HepG2 (cell line): ENCODE results near the gene B4GALT7. TPM values are rescaled to one million over a fixed set of nuclear protein-coding genes. Genes with fewer than 3 reads are reported as not detected.
A peak's percentile ranks its signal among the peaks of the same experiment; 100 is the strongest.

ENCODE experiments used
- ATAC-seq: fragments of 200-7000 bp; cut with Tn5 transposase; 3 replicates; pipeline ENCODE4 v1.9.1; 2020; ENCODE audit warnings: mild to moderate bottlenecking, moderate library complexity
- BruUV-seq: library from RNA; stranded (reverse); fragments of 400-500 nt; replicated peaks from 2 replicates; lab custom pipeline; 2021; lab: Mats Ljungman, UMichigan
- CTCF ChIA-PET: fragments of 300-600 bp; formaldehyde crosslinking; extraction: SDS; loops from one replicate; lab custom pipeline; 2021; ENCODE audit warnings: low total read pairs, inconsistent platforms, low intra/inter-chr PET ratio; lab: Yijun Ruan, JAX
- POLR2A ChIA-PET: fragments of 350-600 bp; sonication (Branson Sonifier 250); formaldehyde crosslinking; loops from one replicate; lab custom pipeline; 2020; ENCODE audit warnings: antibody characterized with exemption, inconsistent platforms; lab: Yijun Ruan, JAX
- DNase-seq: peaks from one replicate; pipeline ENCODE4 v3.0.0-alpha.2; 2015; ENCODE audit warnings: low spot score
- FAIRE-seq: peaks from 3 replicates; lab custom pipeline; 2011; peaks lifted over from hg19 to GRCh38; lab: Jason Lieb, UNC
- H2AFZ ChIP-seq: one replicate; pipeline ENCODE4 v1.6.1; 2011; ENCODE audit warnings: low read length, inconsistent platforms
- H3K27ac ChIP-seq: fragments of 300-600 bp; 3 replicates; pipeline ENCODE4 v1.8.0; 2011; ENCODE audit warnings: mixed run types, mild to moderate bottlenecking, mixed read lengths, low read length, inconsistent platforms; ENCODE audit not compliant: insufficient read depth; ENCODE audit errors: extremely low read length
- H3K27me3 ChIP-seq, 2 experiments: fragments of 200-600 bp in 1 of 2; 2 replicates in 1 of 2; 3 replicates in 1 of 2; pipeline versions ENCODE4 v1.6.0 to v1.8.0; 2011; ENCODE audit warnings: low read length in 2 of 2, mild to moderate bottlenecking in 2 of 2, moderate library complexity in 2 of 2, inconsistent platforms in 1 of 2; ENCODE audit not compliant: insufficient read depth in 2 of 2, control insufficient read depth in 1 of 2
- H3K36me3 ChIP-seq, 2 experiments: fragments of 200-600 bp in 1 of 2; replicated peaks in 1 of 2; 2 replicates in 1 of 2; 3 replicates in 1 of 2; pipeline versions ENCODE4 v1.5.1 to v1.8.0; 2011; ENCODE audit warnings: low read length in 2 of 2, inconsistent platforms in 1 of 2; ENCODE audit not compliant: insufficient read depth in 2 of 2, control insufficient read depth in 1 of 2
- H3K4me1 ChIP-seq: 2 replicates; pipeline ENCODE4 v1.5.1; 2012; ENCODE audit warnings: low read length, inconsistent platforms; ENCODE audit not compliant: insufficient read depth
- H3K4me2 ChIP-seq: 2 replicates; pipeline ENCODE4 v1.6.0; 2011; ENCODE audit warnings: low read depth, low read length, inconsistent platforms
- H3K4me3 ChIP-seq, 3 experiments: fragments of 200-600 bp in 1 of 3; sonication (generic), shearing (Covaris generic) in 1 of 3; replicated peaks in 1 of 3; 2 replicates each; pipeline ENCODE4 v1.5.1; 2011 to 2016; ENCODE audit warnings: low read length in 3 of 3, inconsistent platforms in 2 of 3, low read depth in 2 of 3, mild to moderate bottlenecking in 2 of 3, control low read depth in 1 of 3, mixed read lengths in 1 of 3; ENCODE audit not compliant: insufficient read depth in 1 of 3
- H3K79me2 ChIP-seq: one replicate; pipeline ENCODE4 v1.6.1; 2011; ENCODE audit warnings: low read length, inconsistent platforms; ENCODE audit not compliant: insufficient read depth
- H3K9ac ChIP-seq: 2 replicates; pipeline ENCODE4 v1.6.0; 2011; ENCODE audit warnings: mild to moderate bottlenecking, low read depth, low read length, inconsistent platforms; ENCODE audit not compliant: insufficient read depth
- H3K9me3 ChIP-seq: 2 replicates; pipeline ENCODE4 v1.5.1; 2012; ENCODE audit warnings: mild to moderate bottlenecking, low read length
- H4K20me1 ChIP-seq: 2 replicates; pipeline ENCODE4 v1.6.0; 2011; ENCODE audit warnings: inconsistent platforms, mild to moderate bottlenecking, low read length, moderate library complexity; ENCODE audit not compliant: insufficient read depth
- ASH2L ChIP-seq: fragments of 300-600, 200-600 bp; sonication (generic); IDR thresholded peaks from 2 replicates; pipeline ENCODE4 v1.7.0; 2017; ENCODE audit warnings: low read depth, mild to moderate bottlenecking, moderate library complexity, mixed read lengths, low read length; ENCODE audit not compliant: insufficient read length
- GABPA ChIP-seq, 2 experiments: IDR thresholded peaks; 2 replicates each; pipeline ENCODE4 v1.6.1; 2011 to 2016; ENCODE audit warnings: low read depth in 2 of 2, low read length in 1 of 2, missing biosample characterization in 1 of 2, missing genetic modification characterization in 1 of 2
- HOXA9 ChIP-seq: sonication (generic); formaldehyde crosslinking; IDR thresholded peaks from 2 replicates; pipeline ENCODE4 v1.8.1; 2022; ENCODE audit warnings: missing genetic modification reagents, mild to moderate bottlenecking, moderate library complexity, borderline replicate concordance
- MATR3 ChIP-seq: sonication (generic); formaldehyde crosslinking; IDR thresholded peaks from 2 replicates; pipeline ENCODE4 v1.4.0; 2020; ENCODE audit warnings: missing genetic modification reagents
- MIXL1 ChIP-seq: IDR thresholded peaks from 2 replicates; pipeline ENCODE4 v1.6.1; 2016
- SIN3A ChIP-seq: IDR thresholded peaks from 2 replicates; pipeline ENCODE4 v1.6.1; 2011; ENCODE audit warnings: low read depth, mild to moderate bottlenecking, control low read depth, low read length, borderline replicate concordance
- ZNF644 ChIP-seq: IDR thresholded peaks from 2 replicates; pipeline ENCODE4 v1.6.1; 2016; ENCODE audit warnings: low read depth
- WGBS: methylation state at CpG from one replicate; pipeline ENCODE4 v1.1.6; 2017; ENCODE audit warnings: low lambda C conversion rate; 5-methylcytosine and 5-hydroxymethylcytosine counted together
- in situ Hi-C: cut with HindIII; loops from 2 replicates; pipeline ENCODE4 v1.10.0; 2017; ENCODE audit warnings: low pct_unique_long_range_greater_than_20kb; ENCODE audit not compliant: extremely low pct_ligation_motif_present
- intact Hi-C: fragments of 100-400 bp; cut with micrococcal nuclease; formaldehyde crosslinking; loops from one replicate; pipeline ENCODE4 v1.10.0; 2022; ENCODE audit not compliant: unreplicated experiment
- polyA plus RNA-seq, 8 experiments: library from polyadenylated mRNA; depleted of rRNA in 3 of 8; stranded (reverse) in 7 of 8; unstranded in 1 of 8; fragments of >200 nt; fragmentation: Illumina TruSeq in 4 of 8; extraction: Trizol in 4 of 8; gene quantifications; 2 replicates each; pipeline versions ENCODE4 v1.2.1 to v1.2.3, GENCODE V29; 2011 to 2016; ENCODE audit warnings: low read depth in 4 of 8, missing spikeins in 1 of 8, mixed read lengths in 1 of 8; ENCODE audit not compliant: insufficient read depth in 1 of 8
- total RNA-seq, 5 experiments: library from RNA; depleted of rRNA; stranded (reverse); fragments of >200 nt; fragmentation: Illumina TruSeq; extraction: Trizol; gene quantifications; 2 replicates each; pipeline ENCODE4 v1.2.3, GENCODE V29; 2016; ENCODE audit warnings: low read depth in 1 of 5
- TF ChIP-seq, protein P1 (sequence below): sonication (generic); formaldehyde crosslinking; IDR thresholded peaks from 2 replicates; pipeline ENCODE4 v1.4.0; 2020; ENCODE audit warnings: missing genetic modification reagents, borderline replicate concordance
- TF ChIP-seq, protein P2 (sequence below): sonication (generic); formaldehyde crosslinking; IDR thresholded peaks from 2 replicates; pipeline ENCODE4 v1.8.1; 2023; ENCODE audit warnings: mild to moderate bottlenecking, missing genetic modification reagents
- TF ChIP-seq, protein P3 (sequence below): sonication (generic); formaldehyde crosslinking; IDR thresholded peaks from 2 replicates; pipeline ENCODE4 v1.4.0; 2020; ENCODE audit warnings: missing genetic modification reagents; ENCODE audit errors: not compliant biosample characterization
- TF ChIP-seq, protein P4 (sequence below): sonication (generic); formaldehyde crosslinking; IDR thresholded peaks from 2 replicates; pipeline ENCODE4 v1.5.0; 2020; ENCODE audit warnings: mild to moderate bottlenecking, missing genetic modification reagents, borderline replicate concordance

B4GALT7 gene
- total and polyA plus RNA-seq, 2 of the 13 experiments (the other 11 are each of a cell fraction or from before 2014, with no cell fraction given): 16.4 to 20.5 TPM

DNA sequence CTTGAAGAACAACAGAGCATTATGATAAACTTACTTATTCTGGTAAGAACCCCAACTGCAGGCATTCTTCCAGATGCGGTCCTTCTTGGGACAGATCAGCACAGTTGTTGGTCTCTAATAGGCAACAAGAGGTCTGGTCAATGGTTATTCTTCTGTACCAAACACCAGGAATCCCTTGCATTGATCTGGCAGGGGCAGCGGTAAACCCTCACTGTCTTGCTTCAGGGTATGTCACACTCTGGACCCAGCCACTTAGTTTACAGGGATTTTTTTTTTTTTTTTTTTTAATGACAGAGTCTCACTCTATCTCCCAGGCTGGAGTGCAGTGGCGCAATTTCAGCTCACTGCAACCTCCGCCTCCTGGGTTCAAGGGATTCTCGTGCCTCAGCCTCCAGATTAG lies 44.3 kb upstream of the B4GALT7 start (continued):
- TF ChIP-seq, protein P1, sequence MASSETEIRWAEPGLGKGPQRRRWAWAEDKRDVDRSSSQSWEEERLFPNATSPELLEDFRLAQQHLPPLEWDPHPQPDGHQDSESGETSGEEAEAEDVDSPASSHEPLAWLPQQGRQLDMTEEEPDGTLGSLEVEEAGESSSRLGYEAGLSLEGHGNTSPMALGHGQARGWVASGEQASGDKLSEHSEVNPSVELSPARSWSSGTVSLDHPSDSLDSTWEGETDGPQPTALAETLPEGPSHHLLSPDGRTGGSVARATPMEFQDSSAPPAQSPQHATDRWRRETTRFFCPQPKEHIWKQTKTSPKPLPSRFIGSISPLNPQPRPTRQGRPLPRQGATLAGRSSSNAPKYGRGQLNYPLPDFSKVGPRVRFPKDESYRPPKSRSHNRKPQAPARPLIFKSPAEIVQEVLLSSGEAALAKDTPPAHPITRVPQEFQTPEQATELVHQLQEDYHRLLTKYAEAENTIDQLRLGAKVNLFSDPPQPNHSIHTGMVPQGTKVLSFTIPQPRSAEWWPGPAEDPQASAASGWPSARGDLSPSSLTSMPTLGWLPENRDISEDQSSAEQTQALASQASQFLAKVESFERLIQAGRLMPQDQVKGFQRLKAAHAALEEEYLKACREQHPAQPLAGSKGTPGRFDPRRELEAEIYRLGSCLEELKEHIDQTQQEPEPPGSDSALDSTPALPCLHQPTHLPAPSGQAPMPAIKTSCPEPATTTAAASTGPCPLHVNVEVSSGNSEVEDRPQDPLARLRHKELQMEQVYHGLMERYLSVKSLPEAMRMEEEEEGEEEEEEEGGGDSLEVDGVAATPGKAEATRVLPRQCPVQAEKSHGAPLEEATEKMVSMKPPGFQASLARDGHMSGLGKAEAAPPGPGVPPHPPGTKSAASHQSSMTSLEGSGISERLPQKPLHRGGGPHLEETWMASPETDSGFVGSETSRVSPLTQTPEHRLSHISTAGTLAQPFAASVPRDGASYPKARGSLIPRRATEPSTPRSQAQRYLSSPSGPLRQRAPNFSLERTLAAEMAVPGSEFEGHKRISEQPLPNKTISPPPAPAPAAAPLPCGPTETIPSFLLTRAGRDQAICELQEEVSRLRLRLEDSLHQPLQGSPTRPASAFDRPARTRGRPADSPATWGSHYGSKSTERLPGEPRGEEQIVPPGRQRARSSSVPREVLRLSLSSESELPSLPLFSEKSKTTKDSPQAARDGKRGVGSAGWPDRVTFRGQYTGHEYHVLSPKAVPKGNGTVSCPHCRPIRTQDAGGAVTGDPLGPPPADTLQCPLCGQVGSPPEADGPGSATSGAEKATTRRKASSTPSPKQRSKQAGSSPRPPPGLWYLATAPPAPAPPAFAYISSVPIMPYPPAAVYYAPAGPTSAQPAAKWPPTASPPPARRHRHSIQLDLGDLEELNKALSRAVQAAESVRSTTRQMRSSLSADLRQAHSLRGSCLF (CRISPR knock-in tag): no peak
- TF ChIP-seq, all 625 proteins: peak for 0

DNA sequence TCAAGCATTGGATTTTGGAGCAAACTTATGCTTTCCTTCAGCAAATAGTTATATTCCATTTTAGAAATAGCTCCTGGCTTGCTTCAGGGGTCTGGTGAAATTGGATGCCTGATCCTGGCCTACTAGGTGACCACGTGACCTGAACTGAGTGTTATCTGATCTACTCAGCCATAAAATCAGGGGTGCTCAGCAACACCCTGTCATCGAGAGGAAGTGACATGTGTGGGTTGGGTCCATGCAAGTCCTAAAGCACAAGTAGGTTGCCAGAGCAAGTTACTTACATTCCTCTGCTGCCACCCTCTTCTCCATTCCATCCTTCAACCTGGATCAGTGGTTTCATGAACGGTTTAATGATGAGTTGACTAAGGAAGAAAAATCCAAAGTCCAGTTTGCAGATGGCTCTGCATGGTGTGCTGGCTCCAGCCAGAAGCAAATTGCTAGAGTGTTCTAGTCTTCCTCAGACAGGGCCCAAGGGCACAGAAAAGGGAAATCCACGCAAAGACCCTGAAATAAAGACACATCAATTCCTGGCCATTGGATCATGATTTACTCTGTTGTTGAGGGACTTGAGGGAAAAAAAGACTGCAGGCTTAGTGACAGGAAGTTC lies 42.8 kb upstream of the B4GALT7 start:
- Histone ChIP-seq H3K4me2 (peak overlapping the region; percentile 68), H3K4me1 (peaks cover 52% of the 10 kb centered on the region), H3K36me3 (peaks cover 3 to 5% of the 10 kb centered on the region in 2 experiments; a peak in 3 of 5 replicates), H3K27ac (peak overlapping the region; percentile 25), H3K79me2 (peaks cover 25% of the 10 kb centered on the region), H3K4me3 (peak overlapping the region in 1 of 3 experiments; percentile 31; a peak in 2 of 6 replicates), H3K27me3 (no peaks in the 10 kb centered on the region), H2AFZ (peak overlapping the region; percentile 43), H3K9me3 (peaks cover 9% of the 10 kb centered on the region), H3K9ac (no peak overlapping the region), H4K20me1 (peaks cover 7% of the 10 kb centered on the region; the same call in 1 of the 2 replicates)
- POLR2A ChIA-PET: no interaction called here
- FAIRE-seq (peak; percentile 69), DNase-seq (peak; percentile 45), ATAC-seq (peak; percentile 17)
- 8% methylated on average over 4 of the region's 4 CpGs for WGBS
- in situ Hi-C loops (no loop called here), intact Hi-C loops (loop anchor here (2.0 kb wide), 1 partner anchor 32 kb away; no protein-coding TSS in a partner anchor)
- no TSS peak for BruUV-seq
- CTCF ChIA-PET: no interaction called here
- TF ChIP-seq, protein P2, sequence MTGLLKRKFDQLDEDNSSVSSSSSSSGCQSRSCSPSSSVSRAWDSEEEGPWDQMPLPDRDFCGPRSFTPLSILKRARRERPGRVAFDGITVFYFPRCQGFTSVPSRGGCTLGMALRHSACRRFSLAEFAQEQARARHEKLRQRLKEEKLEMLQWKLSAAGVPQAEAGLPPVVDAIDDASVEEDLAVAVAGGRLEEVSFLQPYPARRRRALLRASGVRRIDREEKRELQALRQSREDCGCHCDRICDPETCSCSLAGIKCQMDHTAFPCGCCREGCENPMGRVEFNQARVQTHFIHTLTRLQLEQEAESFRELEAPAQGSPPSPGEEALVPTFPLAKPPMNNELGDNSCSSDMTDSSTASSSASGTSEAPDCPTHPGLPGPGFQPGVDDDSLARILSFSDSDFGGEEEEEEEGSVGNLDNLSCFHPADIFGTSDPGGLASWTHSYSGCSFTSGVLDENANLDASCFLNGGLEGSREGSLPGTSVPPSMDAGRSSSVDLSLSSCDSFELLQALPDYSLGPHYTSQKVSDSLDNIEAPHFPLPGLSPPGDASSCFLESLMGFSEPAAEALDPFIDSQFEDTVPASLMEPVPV (CRISPR knock-in tag): no peak
- TF ChIP-seq ASH2L (peak; percentile 24), MATR3 (CRISPR knock-in tag) (no peak), MIXL1 (CRISPR knock-in tag) (no peak), HOXA9 (CRISPR knock-in tag) (no peak), ZNF644 (CRISPR knock-in tag) (peak; percentile 88), GABPA (IDR thresholded peaks at IDR 0.05; ENCODE audit: low read depth, low read length) (no peak), GABPA (CRISPR knock-in tag; IDR thresholded peaks at IDR 0.05; ENCODE audit: low read depth) (peak; percentile 29; the same call in 1 of the 2 replicates), SIN3A (0 out of 2 replicates have a peak, but pooled peaks have one; percentile 34)
- TF ChIP-seq, protein P3, sequence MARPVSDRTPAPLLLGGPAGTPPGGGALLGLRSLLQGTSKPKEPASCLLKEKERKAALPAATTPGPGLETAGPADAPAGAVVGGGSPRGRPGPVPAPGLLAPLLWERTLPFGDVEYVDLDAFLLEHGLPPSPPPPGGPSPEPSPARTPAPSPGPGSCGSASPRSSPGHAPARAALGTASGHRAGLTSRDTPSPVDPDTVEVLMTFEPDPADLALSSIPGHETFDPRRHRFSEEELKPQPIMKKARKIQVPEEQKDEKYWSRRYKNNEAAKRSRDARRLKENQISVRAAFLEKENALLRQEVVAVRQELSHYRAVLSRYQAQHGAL (CRISPR knock-in tag): no peak
- TF ChIP-seq, protein P4, sequence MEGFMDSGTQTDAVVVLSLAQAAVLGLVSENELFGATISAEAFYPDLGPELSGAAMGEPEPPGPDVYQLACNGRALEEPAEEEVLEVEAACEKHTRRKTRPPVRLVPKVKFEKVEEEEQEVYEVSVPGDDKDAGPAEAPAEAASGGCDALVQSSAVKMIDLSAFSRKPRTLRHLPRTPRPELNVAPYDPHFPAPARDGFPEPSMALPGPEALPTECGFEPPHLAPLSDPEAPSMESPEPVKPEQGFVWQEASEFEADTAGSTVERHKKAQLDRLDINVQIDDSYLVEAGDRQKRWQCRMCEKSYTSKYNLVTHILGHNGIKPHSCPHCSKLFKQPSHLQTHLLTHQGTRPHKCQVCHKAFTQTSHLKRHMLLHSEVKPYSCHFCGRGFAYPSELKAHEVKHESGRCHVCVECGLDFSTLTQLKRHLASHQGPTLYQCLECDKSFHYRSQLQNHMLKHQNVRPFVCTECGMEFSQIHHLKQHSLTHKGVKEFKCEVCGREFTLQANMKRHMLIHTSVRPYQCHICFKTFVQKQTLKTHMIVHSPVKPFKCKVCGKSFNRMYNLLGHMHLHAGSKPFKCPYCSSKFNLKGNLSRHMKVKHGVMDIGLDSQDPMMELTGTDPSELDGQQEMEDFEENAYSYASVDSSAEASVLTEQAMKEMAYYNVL (CRISPR knock-in tag): peak; percentile 79; the same call in 1 of the 2 replicates
